ENCODE results near the gene DLGAP1. TPM values are rescaled to one million over a fixed set of nuclear protein-coding genes. Genes with fewer than 3 reads are reported as not detected.

DLGAP1 gene
- total and polyA plus RNA-seq, 2 of the 8 experiments (the other 6 are each of a cell fraction or from before 2014, with no cell fraction given), result 11.8 to 16.9 TPM

DNA sequence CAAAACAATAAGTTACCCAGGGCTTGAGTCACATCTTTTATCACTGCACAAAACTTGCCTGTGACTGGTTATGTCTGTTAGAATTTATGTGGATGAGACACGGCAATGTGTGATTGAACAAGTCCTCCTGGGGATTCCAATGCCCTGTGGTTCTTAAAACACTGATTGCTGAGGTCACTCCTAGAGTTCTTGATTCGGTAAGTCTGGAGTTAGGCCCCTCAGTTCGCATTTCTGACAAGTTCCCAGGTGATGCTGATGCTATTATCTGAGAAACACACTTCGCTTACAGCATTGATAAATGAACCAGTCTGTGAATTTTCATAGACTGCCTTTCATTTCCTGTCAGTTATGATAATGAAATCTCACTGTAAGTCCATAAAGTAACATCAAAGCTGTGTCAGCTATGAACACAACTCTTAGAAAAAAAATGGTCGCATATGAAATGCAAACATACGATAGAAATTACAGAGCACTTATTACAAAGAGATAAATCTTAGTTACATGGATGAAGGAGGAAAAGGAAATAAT, 214.0 kb downstream of the DLGAP1 start:
- no peak overlapping the region for H3K18ac ChIP-seq (ENCODE audit: extremely low read depth, low read length)
- no peak overlapping the region for H3K4ac ChIP-seq (replicated peaks; ENCODE audit: insufficient read length, low read depth, low read length)
- H3K9me3 ChIP-seq (ENCODE audit: insufficient read depth in 2 of 2, low read depth in 1 of 2, low read length in 1 of 2), result no peaks in the 10 kb centered on the region
- H3K4me1 ChIP-seq (replicated peaks in 1 of 4; ENCODE audit: control insufficient read depth in 3 of 4, insufficient read depth in 4 of 4, low read length in 3 of 4), result peaks cover 4 to 20% (median 16%) of the 10 kb centered on the region in 4 experiments; a peak in 6 of 7 replicates
- POLR2A ChIA-PET (ENCODE audit: partially characterized antibody), result no interaction called here
- no peak overlapping the region for H4K91ac ChIP-seq (replicated peaks; ENCODE audit: insufficient read length, low read length)
- no peak overlapping the region for H3K23ac ChIP-seq (ENCODE audit: insufficient read length)
- peaks cover 14 to 34% (median 18%) of the 10 kb centered on the region in 4 experiments; a peak in 5 of 7 replicates for H3K27me3 ChIP-seq (replicated peaks in 1 of 4; ENCODE audit: control insufficient read depth in 3 of 4, extremely low read depth in 1 of 4, insufficient read depth in 3 of 4, low read length in 3 of 4)
- peaks cover 8 to 10% of the 10 kb centered on the region in 2 experiments for H4K20me1 ChIP-seq (replicated peaks in 1 of 2; ENCODE audit: control insufficient read depth in 1 of 2, insufficient read depth in 2 of 2, low read length in 2 of 2)
- no peak overlapping the region for H2AFZ ChIP-seq (ENCODE audit: low read length)
- H3K23me2 ChIP-seq (ENCODE audit: low read depth, low read length), result no peaks in the 10 kb centered on the region
- peak; percentile 57 for FAIRE-seq
- H4K5ac ChIP-seq (ENCODE audit: insufficient read length, low read depth, low read length), result no peak overlapping the region
- no peak overlapping the region for H3K4me3 ChIP-seq (ENCODE audit: extremely low read depth in 1 of 4, insufficient read depth in 2 of 4, low read depth in 3 of 4, low read length in 4 of 4)
- H3K27ac ChIP-seq (ENCODE audit: low read depth, low read length), result no peak overlapping the region
- H3K79me1 ChIP-seq (ENCODE audit: low read depth, low read length), result no peaks in the 10 kb centered on the region
- H4K8ac ChIP-seq (ENCODE audit: extremely low read depth, insufficient read depth, low read length), result no peak overlapping the region
- CTCF ChIA-PET (ENCODE audit: partially characterized antibody), result no interaction called here
- 66% methylated on average over 6 of the region's 6 CpGs; no CpG with 5 or more reads in 1 of the 2 experiments for WGBS, 2 experiments (ENCODE audit: extremely low coverage in 1 of 2, insufficient coverage in 1 of 2, insufficient read length in 1 of 2, insufficient replicate concordance in 2 of 2, low coverage in 1 of 2, low lambda C conversion rate in 2 of 2, missing lambda C conversion rate in 1 of 2)
- no peak overlapping the region for H2BK5ac ChIP-seq (ENCODE audit: low read depth, low read length)
- no peak overlapping the region for H3K4me2 ChIP-seq (ENCODE audit: insufficient read depth in 1 of 2, low read depth in 2 of 2, low read length in 2 of 2)
- no peak overlapping the region for H2BK20ac ChIP-seq (ENCODE audit: low read length)
- H2BK15ac ChIP-seq (ENCODE audit: low read length), result no peak overlapping the region
- H3K56ac ChIP-seq (replicated peaks; ENCODE audit: insufficient read length, low read depth, low read length), result no peak overlapping the region
- no peaks in the 10 kb centered on the region for H3K36me3 ChIP-seq (ENCODE audit: control insufficient read depth in 2 of 4, insufficient read depth in 4 of 4, low read length in 3 of 4)
- no peak overlapping the region for H3K14ac ChIP-seq (ENCODE audit: insufficient read length)
- no peak overlapping the region for H3K9ac ChIP-seq (replicated peaks in 1 of 4; ENCODE audit: extremely low read depth in 1 of 4, low read depth in 3 of 4, low read length in 3 of 4)
- H2BK12ac ChIP-seq (ENCODE audit: low read depth, low read length), result no peak overlapping the region
- no peaks in the 10 kb centered on the region for H3K79me2 ChIP-seq (ENCODE audit: control insufficient read depth in 1 of 2, insufficient read depth in 2 of 2, low read length in 2 of 2)
- H2AK5ac ChIP-seq (ENCODE audit: low read depth, low read length), result no peak overlapping the region
- no peak overlapping the region for H2BK120ac ChIP-seq (replicated peaks; ENCODE audit: low read depth, low read length)
- DNase-seq (ENCODE audit: low read depth in 1 of 2, low spot score in 2 of 2), result no peak
- TF ChIP-seq TCF12 (IDR thresholded peaks at IDR 0.05; ENCODE audit: low read depth, low read length) (no peak), GTF2F1 (IDR thresholded peaks at IDR 0.05; ENCODE audit: borderline replicate concordance, low read depth, low read length) (no peak), PHF8 (conservative IDR thresholded peaks at IDR 0.05; ENCODE audit: low read depth, low read length) (no peak), CHD2 (IDR thresholded peaks at IDR 0.05; ENCODE audit: low read length) (no peak), YY1 (IDR thresholded peaks at IDR 0.05; ENCODE audit: low read depth, low read length) (no peak), SIX5 (IDR thresholded peaks at IDR 0.05; ENCODE audit: low read depth, low read length) (no peak), RFX5 (IDR thresholded peaks at IDR 0.05; ENCODE audit: borderline replicate concordance, low read depth, low read length) (no peak), SAP30 (IDR thresholded peaks at IDR 0.05; ENCODE audit: insufficient read depth, insufficient replicate concordance, low read length) (no peak)
